Heart right ventricle (tissue), 16 donors: Measurements from ENCODE around the gene MAP3K2. TPM values are rescaled to one million over a fixed set of nuclear protein-coding genes. Genes with fewer than 3 reads are reported as not detected.

Source experiments
- ATAC-seq, 8 donors: fragments of 200-7000 bp; cut with Tn5 transposase; one replicate each; pipeline ENCODE4 v1.9.1; 2020; ENCODE audit warnings: mild to moderate bottlenecking in 8 of 8, moderate library complexity in 8 of 8, moderate number of reproducible peaks in 1 of 8
- DNase-seq, 2 donors: peaks; one replicate each; pipeline ENCODE4 v3.0.0-alpha.2; 2020
- H3K27ac ChIP-seq, 10 donors: fragments of 200-600 bp; sonication (generic) in 2 of 10; one replicate each; pipeline versions ENCODE4 v1.5.0 to v1.8.0; 2020 to 2022; ENCODE audit warnings: mild to moderate bottlenecking in 3 of 10
- H3K27me3 ChIP-seq, 7 donors: fragments of 200-600 bp; one replicate each; pipeline ENCODE4 v1.8.0; 2021 to 2022; ENCODE audit warnings: mild to moderate bottlenecking in 2 of 7
- H3K36me3 ChIP-seq, 9 donors: fragments of 200-600 bp; sonication (generic) in 1 of 9; one replicate each; pipeline versions ENCODE4 v1.5.0 to v1.8.0; 2020 to 2022; ENCODE audit warnings: mild to moderate bottlenecking in 2 of 9
- H3K4me1 ChIP-seq, 9 donors: fragments of 200-600 bp; sonication (generic) in 1 of 9; one replicate each; pipeline versions ENCODE4 v1.5.0 to v1.8.0; 2020 to 2022; ENCODE audit warnings: mild to moderate bottlenecking in 4 of 9
- H3K4me3 ChIP-seq, 10 donors: fragments of 200-600 bp; sonication (generic) in 2 of 10; one replicate each; pipeline versions ENCODE4 v1.5.0 to v1.8.0; 2020 to 2022; ENCODE audit warnings: mild to moderate bottlenecking in 7 of 10, moderate library complexity in 2 of 10
- H3K9me3 ChIP-seq, 11 donors: fragments of 200-600 bp in 10 of 11; sonication (generic) in 2 of 11; one replicate each; pipeline versions ENCODE4 v1.5.0 to v1.8.0; 2013 to 2022; ENCODE audit warnings: mild to moderate bottlenecking in 2 of 11, control low read depth in 1 of 11, moderate library complexity in 1 of 11
- CTCF ChIP-seq, 9 donors: fragments of 200-600 bp; sonication (generic) in 2 of 9; IDR thresholded peaks; one replicate each; pipeline versions ENCODE4 v1.5.0 to v1.8.0; 2021 to 2022; ENCODE audit warnings: antibody characterized with exemption in 9 of 9, mild to moderate bottlenecking in 5 of 9, moderate library complexity in 1 of 9
- WGBS, 2 donors: extraction: QIAGEN DNeasy Blood & Tissue Kit; methylation state at CpG; one replicate each; pipeline ENCODE4 v1.1.7; 2013; ENCODE audit warnings: inconsistent platforms in 1 of 2; 5-methylcytosine and 5-hydroxymethylcytosine counted together
- intact Hi-C, 10 donors: fragments of 100-400 bp; cut with DNase I; formaldehyde crosslinking; loops; one replicate each; pipeline versions ENCODE4 v1.11.1 to v1.14.2; 2022
- long read RNA-seq, 3 donors: library from polyadenylated mRNA; unstranded; transcript quantifications; one replicate each; pipeline ENCODE4 v2.0.0, GENCODE V29; 2020 to 2021
- polyA plus RNA-seq, 2 donors: library from polyadenylated mRNA; stranded (reverse); fragments of 200-250 nt; gene quantifications; one replicate each; pipeline ENCODE4 v1.2.3, GENCODE V29; 2013
- total RNA-seq, 10 donors: library from RNA; stranded (reverse); fragmentation: NEBNext Ultra II Directional in 3 of 10; extraction: Animal tissue kit (Norgen Biotek cat#: 25700) in 3 of 10; gene quantifications; one replicate each; pipeline versions ENCODE4 v1.2.1 to v1.2.4, GENCODE V29; 2021 to 2023
- donor health status: Arrhythmogenic right ventricular cardiomyopathy.
- donor health status: ischemic (EF 13 %, LVEDD 7.1; RV severe dilation, severe dysfunction).
- donor health status: healthy with polysubstance abuse.
- donor health status: DM: no; HTN: yes; CAD: no.
- donor health status: DM: no; HTN: no; CAD: no.
- donor health status: ischemic (EF 25% LVEDD 6.9; RV normal size, moderate dysfunction).
- donor health status: ischemic (EF 25% LVEDD 5.7; RV mildly dilated, moderate dysfunction).
- donor health status: healthy.
- donor health status: DM: yes; HTN: yes; CAD: no.
- donor health status: Ischemic cardiomyopathy.
- donor health status: ischemic (EF 35%, LVEDD 5.7; RV mildly dilated, moderate dysfunction).
- donor health status: nonischemic (EF 11% LVEDD 7.7; RV severe dilation, severe dysfunction).
- donor health status: DM: yes; HTN: yes; CAD: no.
- donor health status: PGD.
- donor health status: ischemic (EF 29% LVEDD 5.4; RV normal size, mild dysfunction).
- donor health status: nonischemic (EF 23%, LVEDD 6.1; RV moderate dilation, normal function).

The MAP3K2 gene
- 10 to 100 TPM; 20.8 to 30.9 (median 26.4) TPM for total RNA-seq
- 1 to 10 TPM; 2.9 to 8.8 TPM for polyA plus RNA-seq
- long read RNA-seq, donor 1, partial matches to known transcripts = 6 of 45 reads
- long read RNA-seq, donor 1, other reads (novel, unspliced or antisense) = 39 of 45 reads
- long read RNA-seq, donor 2, partial matches to known transcripts = 1 of 48 reads
- long read RNA-seq, donor 2, other reads (novel, unspliced or antisense) = 47 of 48 reads
- long read RNA-seq, donor 3, partial matches to known transcripts = 2 of 10 reads
- long read RNA-seq, donor 3, other reads (novel, unspliced or antisense) = 8 of 10 reads

DNA sequence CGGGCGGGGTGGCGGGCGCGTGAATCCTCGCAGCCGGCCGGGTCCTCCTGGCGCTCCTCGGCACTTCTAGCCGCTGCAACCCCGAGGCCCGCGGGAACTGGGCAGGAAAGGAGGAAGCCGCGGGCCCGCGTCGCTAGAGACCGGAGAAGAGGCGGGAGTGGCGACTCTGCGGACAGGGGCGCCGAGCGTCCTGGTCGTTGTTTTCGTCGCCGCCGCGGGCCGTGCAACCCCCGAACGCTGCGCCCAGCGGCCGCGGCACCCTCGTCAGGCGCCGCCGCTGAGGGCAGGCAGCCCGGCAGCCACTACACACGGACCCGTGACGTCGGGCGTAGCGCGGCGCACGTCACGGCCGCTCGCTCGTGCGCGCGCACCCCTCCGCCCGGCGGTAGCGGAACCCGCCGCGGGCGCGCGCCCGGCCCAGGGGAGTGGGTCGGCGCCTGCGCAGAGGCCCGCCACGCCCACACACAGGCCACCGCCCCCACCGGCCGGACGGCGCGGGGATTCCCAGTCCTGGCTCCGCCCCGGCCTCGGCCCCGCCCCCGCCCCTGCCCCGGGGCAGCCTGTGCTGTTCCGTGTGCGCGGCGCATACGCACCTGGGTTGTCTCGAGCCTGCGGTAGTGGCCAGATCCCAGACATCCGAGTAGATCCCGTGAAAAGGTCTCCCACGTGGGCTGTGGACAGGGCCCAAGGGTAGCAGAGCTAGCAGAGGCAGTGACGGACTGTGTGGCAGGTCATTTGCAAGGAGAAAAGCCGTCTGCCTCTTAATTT lies at the start of gene MAP3K2:
Gene MAP3K2 (minus strand): TSS at position 321 of the 768 bp plus-strand sequence. CDS start 44,846 bp downstream, outside the sequence.
- intact Hi-C loops = loop anchor here in 3 of 10 donors (1.0 to 2.0 kb wide), 3 partner anchors 19 to 21 kb away; no protein-coding TSS in a partner anchor
- peak in 2 of 9 donors; percentile 5 to 7 for TF ChIP-seq CTCF (IDR thresholded peaks at IDR 0.05)
- Histone ChIP-seq H3K27me3 (no peaks in the 10 kb centered on the region), H3K36me3 (no peaks in the 10 kb centered on the region), H3K4me1 (peaks cover 0 to 73% (median 43%) of the 10 kb centered on the region in 9 donors), H3K9me3 (no peaks in the 10 kb centered on the region), H3K4me3 (peak within 1 kb of the TSS; percentile 88 to 99 (median 98)), H3K27ac (peak within 1 kb of the TSS; percentile 99 to 100 (median 100))
- peak; percentile 93 to 96 for DNase-seq
- peak; percentile 93 to 96 (median 94) for ATAC-seq
- 0% methylated on average over 78 to 100 of the region's 100 CpGs for WGBS, 2 donors

DNA sequence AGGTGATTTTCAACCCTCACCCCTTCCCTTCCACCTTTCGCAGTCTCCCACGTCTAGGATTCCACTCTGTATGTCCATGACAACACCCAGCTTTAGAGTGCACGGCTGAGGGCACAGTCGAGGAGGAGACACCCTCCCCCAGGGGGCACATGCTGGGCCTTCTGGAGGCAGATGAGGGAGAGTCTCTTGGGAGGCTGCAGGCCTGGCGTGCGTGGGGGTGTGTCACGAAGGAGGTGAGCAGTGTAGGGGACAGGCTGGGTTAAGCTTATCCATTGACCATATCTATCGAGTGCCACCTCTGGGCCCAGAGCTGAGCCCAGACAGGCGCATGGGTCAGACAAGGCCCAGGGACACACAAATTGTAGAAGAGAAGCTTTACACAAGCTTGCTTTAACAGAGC lies 49.3 kb upstream of the MAP3K2 start:
- H3K27me3 ChIP-seq = no peaks in the 10 kb centered on the region
- no peaks in the 10 kb centered on the region for H3K36me3 ChIP-seq
- 90 to 91% methylated on average over 9 of the region's 9 CpGs for WGBS, 2 donors
- peaks cover 0 to 21% (median 6%) of the 10 kb centered on the region in 11 donors for H3K9me3 ChIP-seq
- ATAC-seq (no peak), DNase-seq (no peak)
- H3K4me3 ChIP-seq = no peak overlapping the region
- H3K27ac ChIP-seq = no peak overlapping the region
- TF ChIP-seq CTCF (IDR thresholded peaks at IDR 0.05) = no peak
- intact Hi-C loops = no loop called here
- no peaks in the 10 kb centered on the region for H3K4me1 ChIP-seq

DNA sequence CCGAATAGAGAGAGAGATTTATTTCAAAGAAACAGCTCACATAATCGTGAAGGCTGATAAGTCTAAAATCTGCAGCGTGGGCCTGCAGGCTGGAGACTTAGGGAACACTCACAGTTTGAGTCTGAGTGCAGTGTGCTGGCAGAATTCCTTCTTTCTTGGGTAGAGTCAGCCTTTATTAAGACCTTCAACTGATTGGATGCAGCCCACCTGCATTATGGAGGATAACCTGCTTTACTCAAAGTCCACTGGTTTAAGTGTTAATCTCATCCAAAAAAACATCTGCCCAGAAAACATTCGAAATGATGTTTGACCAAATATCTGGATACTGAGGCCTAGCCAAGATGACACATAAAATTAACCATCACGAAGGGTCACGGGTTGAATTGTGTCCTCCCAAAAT lies 46.7 kb upstream of the MAP3K2 start:
- Histone ChIP-seq H3K27ac (no peak overlapping the region), H3K4me3 (no peak overlapping the region), H3K4me1 (no peaks in the 10 kb centered on the region), H3K36me3 (no peaks in the 10 kb centered on the region), H3K27me3 (no peaks in the 10 kb centered on the region), H3K9me3 (peaks cover 0 to 1% (median 0%) of the 10 kb centered on the region in 11 donors)
- intact Hi-C loops = no loop called here
- DNase-seq = no peak
- WGBS, 2 donors = 94 to 96% methylated on average over 6 of the region's 6 CpGs
- no peak for TF ChIP-seq CTCF (IDR thresholded peaks at IDR 0.05)
- no peak for ATAC-seq

DNA sequence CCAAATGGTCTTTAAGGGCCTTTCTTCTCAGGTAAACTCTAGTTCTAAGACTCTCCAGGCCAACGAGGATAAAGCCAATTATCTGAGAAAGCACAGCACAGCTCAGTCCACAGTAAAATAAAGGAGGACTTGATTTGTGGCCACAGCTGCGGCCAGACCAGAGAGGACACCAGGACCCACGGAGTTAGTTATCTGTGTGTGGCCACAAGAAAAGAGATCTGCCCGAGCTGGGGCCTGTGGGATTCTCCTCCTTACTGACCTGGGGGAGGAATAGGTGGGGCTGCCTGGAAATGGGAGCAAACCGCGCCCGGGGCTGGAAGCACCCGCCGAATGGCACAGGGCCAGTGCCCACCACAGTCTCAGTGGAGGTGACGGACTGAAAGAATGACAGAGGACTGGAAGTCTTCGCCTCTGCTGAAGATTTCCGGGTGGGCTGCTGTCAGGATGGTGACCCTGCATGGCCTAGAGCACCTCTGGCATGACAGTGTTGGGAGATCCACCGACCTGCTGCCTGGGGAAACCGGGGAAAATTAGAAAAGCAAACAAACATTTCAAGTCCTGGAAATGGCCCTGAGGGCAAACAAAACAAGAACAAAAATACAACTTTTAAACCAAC lies 43.7 kb upstream of the MAP3K2 start:
- Histone ChIP-seq H3K27ac (no peak overlapping the region), H3K36me3 (no peaks in the 10 kb centered on the region), H3K9me3 (no peaks in the 10 kb centered on the region), H3K27me3 (no peaks in the 10 kb centered on the region), H3K4me1 (no peaks in the 10 kb centered on the region), H3K4me3 (no peak overlapping the region)
- no peak for TF ChIP-seq CTCF (IDR thresholded peaks at IDR 0.05)
- 79 to 82% methylated on average over 14 of the region's 14 CpGs for WGBS, 2 donors
- ATAC-seq (no peak), DNase-seq (no peak)
- intact Hi-C loops = no loop called here
